ENCODE measurements around the gene PAM16. TPM values are rescaled to one million over a fixed set of nuclear protein-coding genes. Genes with fewer than 3 reads are reported as not detected.

The PAM16 gene
- total and polyA plus RNA-seq, 9 of the 15 experiments (the other 6 are each of a cell fraction or from before 2014, with no cell fraction given), result 38.7 to 273 (median 79.3) TPM

GRCh38 chr16:4325253-4325758 is 25.8 kb downstream of the PAM16 start (continued):
- TF ChIP-seq, protein P1, sequence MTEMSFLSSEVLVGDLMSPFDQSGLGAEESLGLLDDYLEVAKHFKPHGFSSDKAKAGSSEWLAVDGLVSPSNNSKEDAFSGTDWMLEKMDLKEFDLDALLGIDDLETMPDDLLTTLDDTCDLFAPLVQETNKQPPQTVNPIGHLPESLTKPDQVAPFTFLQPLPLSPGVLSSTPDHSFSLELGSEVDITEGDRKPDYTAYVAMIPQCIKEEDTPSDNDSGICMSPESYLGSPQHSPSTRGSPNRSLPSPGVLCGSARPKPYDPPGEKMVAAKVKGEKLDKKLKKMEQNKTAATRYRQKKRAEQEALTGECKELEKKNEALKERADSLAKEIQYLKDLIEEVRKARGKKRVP (CRISPR knock-in tag; IDR thresholded peaks at IDR 0.05), result no peak
- TF ChIP-seq ZNF324 (CRISPR knock-in tag; IDR thresholded peaks at IDR 0.05), result no peak
- TF ChIP-seq NR3C1 (CRISPR knock-in tag; IDR thresholded peaks at IDR 0.05), result no peak
- TF ChIP-seq, protein P2, sequence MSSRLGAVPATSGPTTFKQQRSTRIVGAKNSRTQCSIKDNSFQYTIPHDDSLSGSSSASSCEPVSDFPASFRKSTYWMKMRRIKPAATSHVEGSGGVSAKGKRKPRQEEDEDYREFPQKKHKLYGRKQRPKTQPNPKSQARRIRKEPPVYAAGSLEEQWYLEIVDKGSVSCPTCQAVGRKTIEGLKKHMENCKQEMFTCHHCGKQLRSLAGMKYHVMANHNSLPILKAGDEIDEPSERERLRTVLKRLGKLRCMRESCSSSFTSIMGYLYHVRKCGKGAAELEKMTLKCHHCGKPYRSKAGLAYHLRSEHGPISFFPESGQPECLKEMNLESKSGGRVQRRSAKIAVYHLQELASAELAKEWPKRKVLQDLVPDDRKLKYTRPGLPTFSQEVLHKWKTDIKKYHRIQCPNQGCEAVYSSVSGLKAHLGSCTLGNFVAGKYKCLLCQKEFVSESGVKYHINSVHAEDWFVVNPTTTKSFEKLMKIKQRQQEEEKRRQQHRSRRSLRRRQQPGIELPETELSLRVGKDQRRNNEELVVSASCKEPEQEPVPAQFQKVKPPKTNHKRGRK (tag; IDR thresholded peaks at IDR 0.05), result no peak
- no peak for TF ChIP-seq ZNF354B (CRISPR knock-in tag; IDR thresholded peaks at IDR 0.05)
- TF ChIP-seq HDGF (IDR thresholded peaks at IDR 0.05), result peak; percentile 30; the same call in 1 of the 2 replicates
- TF ChIP-seq DACH1 (IDR thresholded peaks at IDR 0.05; ENCODE audit: partially characterized antibody), result no peak
- TF ChIP-seq ZNF384 (IDR thresholded peaks at IDR 0.05; ENCODE audit: low read depth, low read length), result no peak
- TF ChIP-seq ZFP91 (CRISPR knock-in tag; IDR thresholded peaks at IDR 0.05), result no peak
- no peak for TF ChIP-seq NEUROD1 (IDR thresholded peaks at IDR 0.05; ENCODE audit: borderline replicate concordance, low read depth, low read length, partially characterized antibody)
- TF ChIP-seq JUN (IDR thresholded peaks at IDR 0.05; ENCODE audit: borderline replicate concordance, low read depth, low read length), result no peak
- no peak for TF ChIP-seq JUN (CRISPR knock-in tag; IDR thresholded peaks at IDR 0.05; ENCODE audit: borderline replicate concordance)
- no peak for TF ChIP-seq ILF3 (IDR thresholded peaks at IDR 0.05; ENCODE audit: borderline replicate concordance)
- no peak for TF ChIP-seq PHB (CRISPR knock-in tag; IDR thresholded peaks at IDR 0.05)
- TF ChIP-seq, protein P3, sequence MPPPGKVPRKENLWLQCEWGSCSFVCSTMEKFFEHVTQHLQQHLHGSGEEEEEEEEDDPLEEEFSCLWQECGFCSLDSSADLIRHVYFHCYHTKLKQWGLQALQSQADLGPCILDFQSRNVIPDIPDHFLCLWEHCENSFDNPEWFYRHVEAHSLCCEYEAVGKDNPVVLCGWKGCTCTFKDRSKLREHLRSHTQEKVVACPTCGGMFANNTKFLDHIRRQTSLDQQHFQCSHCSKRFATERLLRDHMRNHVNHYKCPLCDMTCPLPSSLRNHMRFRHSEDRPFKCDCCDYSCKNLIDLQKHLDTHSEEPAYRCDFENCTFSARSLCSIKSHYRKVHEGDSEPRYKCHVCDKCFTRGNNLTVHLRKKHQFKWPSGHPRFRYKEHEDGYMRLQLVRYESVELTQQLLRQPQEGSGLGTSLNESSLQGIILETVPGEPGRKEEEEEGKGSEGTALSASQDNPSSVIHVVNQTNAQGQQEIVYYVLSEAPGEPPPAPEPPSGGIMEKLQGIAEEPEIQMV (tag; conservative IDR thresholded peaks at IDR 0.05; ENCODE audit: low read depth), result no peak
- TF ChIP-seq ADNP (tag; IDR thresholded peaks at IDR 0.05), result peak; percentile 91
- TF ChIP-seq NR2C2 (CRISPR knock-in tag; IDR thresholded peaks at IDR 0.05), result no peak
- TF ChIP-seq NR2C2 (tag; IDR thresholded peaks at IDR 0.05), result no peak
- TF ChIP-seq ZNF444 (CRISPR knock-in tag; IDR thresholded peaks at IDR 0.05), result no peak
- 0 out of 2 replicates have a peak, but pooled peaks have one; percentile 42 for TF ChIP-seq PTBP1 (IDR thresholded peaks at IDR 0.05; ENCODE audit: low read depth, low read length)
- TF ChIP-seq IRF9 (tag; IDR thresholded peaks at IDR 0.05), result no peak
- no peak for TF ChIP-seq RB1 (IDR thresholded peaks at IDR 0.05; ENCODE audit: low read depth)
- TF ChIP-seq ZNF507 (tag; conservative IDR thresholded peaks at IDR 0.05), result no peak
- no peak for TF ChIP-seq SUPT5H (IDR thresholded peaks at IDR 0.05)
- no peak for TF ChIP-seq BRD9 (IDR thresholded peaks at IDR 0.05; ENCODE audit: low read depth, partially characterized antibody)
- TF ChIP-seq IFI16 (CRISPR knock-in tag; IDR thresholded peaks at IDR 0.05), result no peak

Data from K562 (cell line).